ENCODE results near the gene MKRN2OS.

The MKRN2OS gene

DNA sequence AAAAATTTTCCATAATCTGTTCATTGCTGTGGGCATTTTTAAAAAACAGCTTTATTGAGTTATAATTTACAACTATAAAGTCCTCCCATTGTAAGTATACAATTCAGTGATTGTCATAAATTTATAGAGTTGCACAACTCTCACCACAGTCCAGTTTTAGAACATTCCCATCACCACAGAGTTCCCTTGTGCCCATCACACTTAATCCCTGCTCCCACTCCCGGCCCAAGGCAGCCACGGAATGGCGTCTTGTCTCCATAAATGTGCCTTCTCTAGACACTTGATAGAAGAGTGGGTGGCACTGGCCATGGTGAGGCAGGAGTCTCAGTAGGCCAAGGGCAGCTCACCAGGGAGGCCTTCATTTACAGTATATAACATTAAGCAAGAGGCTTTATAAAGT is 54.8 kb downstream of the MKRN2OS start:
- H3K27ac ChIP-seq (replicated peaks): no peak overlapping the region
- DNase-seq (ENCODE audit: low read depth in 1 of 2, low spot score in 1 of 2): no peak
- no peak overlapping the region for H3K4me3 ChIP-seq (replicated peaks; ENCODE audit: insufficient read depth, low read length)
- no peak for TF ChIP-seq POLR2AphosphoS5 (IDR thresholded peaks at IDR 0.05; ENCODE audit: low read depth)
- TF ChIP-seq, protein P1, sequence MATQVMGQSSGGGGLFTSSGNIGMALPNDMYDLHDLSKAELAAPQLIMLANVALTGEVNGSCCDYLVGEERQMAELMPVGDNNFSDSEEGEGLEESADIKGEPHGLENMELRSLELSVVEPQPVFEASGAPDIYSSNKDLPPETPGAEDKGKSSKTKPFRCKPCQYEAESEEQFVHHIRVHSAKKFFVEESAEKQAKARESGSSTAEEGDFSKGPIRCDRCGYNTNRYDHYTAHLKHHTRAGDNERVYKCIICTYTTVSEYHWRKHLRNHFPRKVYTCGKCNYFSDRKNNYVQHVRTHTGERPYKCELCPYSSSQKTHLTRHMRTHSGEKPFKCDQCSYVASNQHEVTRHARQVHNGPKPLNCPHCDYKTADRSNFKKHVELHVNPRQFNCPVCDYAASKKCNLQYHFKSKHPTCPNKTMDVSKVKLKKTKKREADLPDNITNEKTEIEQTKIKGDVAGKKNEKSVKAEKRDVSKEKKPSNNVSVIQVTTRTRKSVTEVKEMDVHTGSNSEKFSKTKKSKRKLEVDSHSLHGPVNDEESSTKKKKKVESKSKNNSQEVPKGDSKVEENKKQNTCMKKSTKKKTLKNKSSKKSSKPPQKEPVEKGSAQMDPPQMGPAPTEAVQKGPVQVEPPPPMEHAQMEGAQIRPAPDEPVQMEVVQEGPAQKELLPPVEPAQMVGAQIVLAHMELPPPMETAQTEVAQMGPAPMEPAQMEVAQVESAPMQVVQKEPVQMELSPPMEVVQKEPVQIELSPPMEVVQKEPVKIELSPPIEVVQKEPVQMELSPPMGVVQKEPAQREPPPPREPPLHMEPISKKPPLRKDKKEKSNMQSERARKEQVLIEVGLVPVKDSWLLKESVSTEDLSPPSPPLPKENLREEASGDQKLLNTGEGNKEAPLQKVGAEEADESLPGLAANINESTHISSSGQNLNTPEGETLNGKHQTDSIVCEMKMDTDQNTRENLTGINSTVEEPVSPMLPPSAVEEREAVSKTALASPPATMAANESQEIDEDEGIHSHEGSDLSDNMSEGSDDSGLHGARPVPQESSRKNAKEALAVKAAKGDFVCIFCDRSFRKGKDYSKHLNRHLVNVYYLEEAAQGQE (IDR thresholded peaks at IDR 0.05; ENCODE audit: insufficient replicate concordance, low read depth): no peak
- TF ChIP-seq, protein P2, sequence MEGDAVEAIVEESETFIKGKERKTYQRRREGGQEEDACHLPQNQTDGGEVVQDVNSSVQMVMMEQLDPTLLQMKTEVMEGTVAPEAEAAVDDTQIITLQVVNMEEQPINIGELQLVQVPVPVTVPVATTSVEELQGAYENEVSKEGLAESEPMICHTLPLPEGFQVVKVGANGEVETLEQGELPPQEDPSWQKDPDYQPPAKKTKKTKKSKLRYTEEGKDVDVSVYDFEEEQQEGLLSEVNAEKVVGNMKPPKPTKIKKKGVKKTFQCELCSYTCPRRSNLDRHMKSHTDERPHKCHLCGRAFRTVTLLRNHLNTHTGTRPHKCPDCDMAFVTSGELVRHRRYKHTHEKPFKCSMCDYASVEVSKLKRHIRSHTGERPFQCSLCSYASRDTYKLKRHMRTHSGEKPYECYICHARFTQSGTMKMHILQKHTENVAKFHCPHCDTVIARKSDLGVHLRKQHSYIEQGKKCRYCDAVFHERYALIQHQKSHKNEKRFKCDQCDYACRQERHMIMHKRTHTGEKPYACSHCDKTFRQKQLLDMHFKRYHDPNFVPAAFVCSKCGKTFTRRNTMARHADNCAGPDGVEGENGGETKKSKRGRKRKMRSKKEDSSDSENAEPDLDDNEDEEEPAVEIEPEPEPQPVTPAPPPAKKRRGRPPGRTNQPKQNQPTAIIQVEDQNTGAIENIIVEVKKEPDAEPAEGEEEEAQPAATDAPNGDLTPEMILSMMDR (IDR thresholded peaks at IDR 0.05; ENCODE audit: insufficient read depth, low read length): no peak
- H3K27me3 ChIP-seq (ENCODE audit: insufficient read depth, poor library complexity, severe bottlenecking): no peaks in the 10 kb centered on the region

DNA sequence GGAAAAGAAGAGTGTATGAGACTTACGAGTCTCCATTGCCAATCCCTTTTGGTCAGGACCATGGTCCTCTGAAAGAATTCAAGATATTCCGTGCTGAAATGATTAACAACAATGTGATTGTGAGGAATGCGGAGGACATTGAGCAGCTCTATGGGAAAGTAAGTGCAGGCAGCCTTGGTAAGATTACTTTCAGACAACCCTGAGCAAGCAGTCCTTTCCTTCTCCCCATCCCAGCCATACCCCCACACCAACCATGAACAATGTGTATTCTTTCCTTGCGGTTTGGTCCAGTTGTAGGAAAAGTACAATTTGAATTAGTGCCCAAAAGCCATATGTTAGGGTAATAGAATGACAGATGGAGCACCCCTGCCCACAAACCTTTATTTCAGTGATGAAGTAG is 55.5 kb downstream of the MKRN2OS start:
- no peak overlapping the region for H3K27ac ChIP-seq (replicated peaks)
- TF ChIP-seq, protein P2 (IDR thresholded peaks at IDR 0.05; ENCODE audit: insufficient read depth, low read length): no peak
- TF ChIP-seq POLR2AphosphoS5 (IDR thresholded peaks at IDR 0.05; ENCODE audit: low read depth) (no peak), GABPA (IDR thresholded peaks at IDR 0.05; ENCODE audit: low read depth) (no peak), SPI1 (IDR thresholded peaks at IDR 0.05; ENCODE audit: borderline replicate concordance, low read depth) (no peak)
- TF ChIP-seq, protein P1 (IDR thresholded peaks at IDR 0.05; ENCODE audit: insufficient replicate concordance, low read depth): no peak
- DNase-seq (ENCODE audit: low read depth in 1 of 2, low spot score in 1 of 2): no peak

More for the DNA sequence above, 55.5 kb downstream of the MKRN2OS start:
- Histone ChIP-seq H3K27me3 (ENCODE audit: insufficient read depth, poor library complexity, severe bottlenecking) (no peaks in the 10 kb centered on the region), H3K4me3 (replicated peaks; ENCODE audit: insufficient read depth, low read length) (no peak overlapping the region)
